Left ventricle myocardium inferior (tissue), 1 donor: ENCODE measurements around the gene ARHGAP26. TPM values are rescaled to one million over a fixed set of nuclear protein-coding genes. Genes with fewer than 3 reads are reported as not detected.

Experiments used
- DNase-seq: peaks from one replicate; pipeline ENCODE4 v3.0.0-alpha.2; 2020
- H3K27ac ChIP-seq: fragments of 200-600 bp; replicated peaks from 2 replicates; pipeline ENCODE4 v1.8.0; 2021
- H3K27me3 ChIP-seq: fragments of 200-600 bp; 2 replicates; pipeline ENCODE4 v1.8.0; 2021; ENCODE audit warnings: low read depth
- H3K36me3 ChIP-seq: fragments of 200-600 bp; 2 replicates; pipeline ENCODE4 v1.8.0; 2021
- H3K4me1 ChIP-seq: fragments of 200-600 bp; 2 replicates; pipeline ENCODE4 v1.8.0; 2021
- H3K4me3 ChIP-seq: fragments of 200-600 bp; 2 replicates; pipeline ENCODE4 v1.8.0; 2021; ENCODE audit warnings: mild to moderate bottlenecking, moderate library complexity
- H3K9me3 ChIP-seq: fragments of 200-600 bp; replicated peaks from 2 replicates; pipeline ENCODE4 v1.8.0; 2021
- intact Hi-C: fragments of 100-400 bp; cut with micrococcal nuclease; formaldehyde crosslinking; loops from one replicate; pipeline ENCODE4 v1.11.0; 2022
- total RNA-seq: library from RNA; stranded (reverse); fragmentation: NEBNext Ultra II Directional; extraction: Animal tissue kit (Norgen Biotek cat#: 25700); gene quantifications from one replicate; pipeline ENCODE4 v1.2.1, GENCODE V29; 2021
- TF ChIP-seq, protein P1 (sequence below): fragments of 200-600 bp; IDR thresholded peaks from 2 replicates; pipeline ENCODE4 v1.8.0; 2021; ENCODE audit warnings: antibody characterized with exemption, mild to moderate bottlenecking, borderline replicate concordance
- donor health status: DM: no; HTN: yes; CAD: no; lungs with severe emphysema.

ARHGAP26 gene
- total RNA-seq, 1 donor from 2014 or later: 35.7 TPM

DNA sequence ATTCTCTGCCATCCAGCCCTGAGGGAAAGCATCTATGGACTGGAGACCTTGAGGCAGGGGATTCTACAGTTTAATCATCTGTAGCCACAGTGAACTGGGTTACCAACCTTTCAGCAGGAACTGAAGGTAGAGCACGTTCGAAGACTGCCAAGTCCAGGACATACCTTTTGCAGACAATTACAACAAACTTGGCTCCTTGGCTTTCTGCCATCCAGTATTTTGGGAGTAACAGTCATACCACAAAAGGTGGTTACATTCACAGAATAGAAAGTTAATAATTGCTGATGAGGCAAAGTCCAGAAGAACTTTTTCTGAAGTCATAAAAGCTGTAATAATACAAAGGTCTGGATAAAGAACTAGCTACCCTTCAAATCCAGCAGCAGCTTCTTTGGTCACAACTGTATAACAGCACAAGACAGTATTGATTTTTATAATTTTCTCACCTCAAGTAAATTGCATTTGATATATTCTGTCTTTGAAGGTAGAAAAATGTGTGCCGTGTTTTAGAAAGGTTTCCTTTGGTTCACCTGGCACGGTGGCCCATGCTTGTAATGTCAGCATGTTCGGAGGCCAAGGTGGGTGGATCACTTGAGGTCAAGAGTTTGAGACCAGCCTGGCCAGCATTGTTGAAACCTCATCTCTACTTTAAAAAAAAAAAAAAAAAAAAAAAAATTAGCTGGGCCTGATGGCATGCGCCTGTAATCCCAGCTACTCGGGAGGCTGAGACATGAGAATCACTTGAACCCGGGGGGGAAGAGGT lies 396.7 kb downstream of the ARHGAP26 start:
- no peaks in the 10 kb centered on the region for H3K9me3 ChIP-seq
- H3K36me3 ChIP-seq: no peaks in the 10 kb centered on the region
- no peaks in the 10 kb centered on the region for H3K27me3 ChIP-seq
- peaks cover 25% of the 10 kb centered on the region for H3K4me1 ChIP-seq
- DNase-seq: no peak
- intact Hi-C loops: no loop called here
- no peak overlapping the region for H3K4me3 ChIP-seq
- no peak overlapping the region for H3K27ac ChIP-seq
- TF ChIP-seq, protein P1, sequence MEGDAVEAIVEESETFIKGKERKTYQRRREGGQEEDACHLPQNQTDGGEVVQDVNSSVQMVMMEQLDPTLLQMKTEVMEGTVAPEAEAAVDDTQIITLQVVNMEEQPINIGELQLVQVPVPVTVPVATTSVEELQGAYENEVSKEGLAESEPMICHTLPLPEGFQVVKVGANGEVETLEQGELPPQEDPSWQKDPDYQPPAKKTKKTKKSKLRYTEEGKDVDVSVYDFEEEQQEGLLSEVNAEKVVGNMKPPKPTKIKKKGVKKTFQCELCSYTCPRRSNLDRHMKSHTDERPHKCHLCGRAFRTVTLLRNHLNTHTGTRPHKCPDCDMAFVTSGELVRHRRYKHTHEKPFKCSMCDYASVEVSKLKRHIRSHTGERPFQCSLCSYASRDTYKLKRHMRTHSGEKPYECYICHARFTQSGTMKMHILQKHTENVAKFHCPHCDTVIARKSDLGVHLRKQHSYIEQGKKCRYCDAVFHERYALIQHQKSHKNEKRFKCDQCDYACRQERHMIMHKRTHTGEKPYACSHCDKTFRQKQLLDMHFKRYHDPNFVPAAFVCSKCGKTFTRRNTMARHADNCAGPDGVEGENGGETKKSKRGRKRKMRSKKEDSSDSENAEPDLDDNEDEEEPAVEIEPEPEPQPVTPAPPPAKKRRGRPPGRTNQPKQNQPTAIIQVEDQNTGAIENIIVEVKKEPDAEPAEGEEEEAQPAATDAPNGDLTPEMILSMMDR: no peak

DNA sequence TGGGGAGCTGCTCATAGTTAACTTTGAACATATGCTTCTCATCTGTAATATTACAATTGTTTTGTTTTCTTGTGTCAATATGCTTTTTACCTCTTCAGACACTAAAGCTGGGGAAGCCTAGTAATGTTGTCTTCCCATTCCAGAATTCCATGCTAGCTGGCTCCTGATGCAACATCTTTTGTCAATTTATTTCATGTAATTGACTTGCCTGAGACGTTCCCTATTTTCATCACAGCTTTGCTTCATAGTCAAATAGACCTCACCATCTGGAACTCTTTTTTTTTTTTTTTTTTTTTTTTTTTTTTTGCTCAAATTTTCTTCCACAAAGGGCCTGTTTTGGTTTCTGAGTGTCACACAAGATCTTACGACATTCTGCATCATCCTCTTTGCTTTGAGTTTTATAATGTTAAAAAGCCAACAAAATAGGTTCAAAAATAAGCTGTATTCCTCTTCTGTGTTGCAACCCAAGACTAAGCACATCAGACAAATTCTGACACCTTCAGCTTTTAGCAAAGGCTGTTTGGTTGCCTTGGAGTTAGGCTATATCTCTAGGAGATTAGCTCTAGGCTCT lies 398.1 kb downstream of the ARHGAP26 start:
- intact Hi-C loops: no loop called here
- Histone ChIP-seq H3K27me3 (no peaks in the 10 kb centered on the region), H3K36me3 (peaks cover 6% of the 10 kb centered on the region), H3K9me3 (no peaks in the 10 kb centered on the region), H3K4me3 (no peak overlapping the region), H3K27ac (no peak overlapping the region), H3K4me1 (peaks cover 31% of the 10 kb centered on the region)
- TF ChIP-seq, protein P1: no peak
- DNase-seq: no peak

DNA sequence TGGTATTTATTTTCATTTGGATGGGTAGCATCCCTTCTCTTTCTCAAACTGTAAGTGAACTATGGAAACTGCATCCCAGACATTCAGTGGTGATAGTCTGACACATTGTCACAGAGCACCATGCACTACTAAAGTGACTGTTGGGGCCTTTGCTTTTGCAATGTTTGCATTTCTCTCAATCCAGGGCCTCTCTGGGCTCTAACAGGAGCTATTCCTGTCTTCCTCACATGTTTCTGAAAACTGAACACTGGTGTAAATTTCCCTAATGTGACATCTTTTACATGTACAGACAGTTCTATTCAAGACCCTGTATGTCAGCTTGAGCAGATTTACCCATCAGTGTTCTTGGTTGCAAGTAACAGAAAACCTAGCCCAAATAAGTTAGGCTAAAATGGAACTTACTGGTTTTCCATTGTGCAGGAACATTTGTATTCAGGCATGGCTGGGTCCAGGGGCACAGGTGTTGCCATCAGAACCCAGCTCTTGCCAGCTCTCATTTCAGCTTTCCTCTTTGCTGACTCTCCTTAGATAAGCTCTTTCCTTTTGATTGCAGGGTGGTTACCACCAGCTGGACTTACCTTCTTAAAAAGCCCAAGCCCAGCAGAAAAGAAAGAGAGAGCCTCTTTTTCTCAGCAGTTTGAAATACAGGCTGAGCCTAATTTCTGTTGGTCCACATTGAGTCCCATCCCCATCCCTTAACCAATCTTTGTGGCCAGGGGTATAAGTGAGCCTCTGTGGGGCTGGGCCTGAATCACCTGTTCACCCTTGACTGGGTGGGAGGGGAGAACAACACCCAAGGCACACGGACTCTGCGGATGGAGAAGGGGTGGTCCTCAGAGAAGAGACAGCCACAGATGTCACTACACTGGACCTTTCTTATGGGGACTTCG lies 399.0 kb downstream of the ARHGAP26 start:
- intact Hi-C loops: no loop called here
- Histone ChIP-seq H3K27me3 (no peaks in the 10 kb centered on the region), H3K27ac (no peak overlapping the region), H3K4me1 (peaks cover 40% of the 10 kb centered on the region), H3K4me3 (no peak overlapping the region), H3K9me3 (no peaks in the 10 kb centered on the region), H3K36me3 (peaks cover 6% of the 10 kb centered on the region)
- TF ChIP-seq, protein P1: no peak
- no peak for DNase-seq

DNA sequence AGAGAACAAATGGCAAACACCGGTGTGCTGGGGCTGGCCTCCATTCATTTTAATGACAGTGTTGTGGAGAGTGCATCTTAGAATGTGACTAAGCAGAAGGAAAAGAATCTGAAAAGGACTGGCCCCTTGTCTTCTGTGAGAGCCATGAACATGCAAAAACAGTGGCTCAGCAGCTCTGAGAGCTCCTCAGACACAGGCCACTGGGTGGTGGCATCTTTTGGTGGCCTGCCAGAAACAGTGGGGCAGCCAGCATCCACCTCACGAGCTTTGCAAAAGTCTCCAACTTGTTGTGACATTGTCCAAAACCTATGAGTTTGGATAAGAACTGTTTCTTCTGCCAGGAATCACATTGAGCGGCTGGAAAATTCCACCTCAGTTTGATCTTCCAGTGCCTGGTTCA lies 399.9 kb downstream of the ARHGAP26 start:
- TF ChIP-seq, protein P1: no peak
- DNase-seq: no peak
- H3K36me3 ChIP-seq: peaks cover 6% of the 10 kb centered on the region

DNA sequence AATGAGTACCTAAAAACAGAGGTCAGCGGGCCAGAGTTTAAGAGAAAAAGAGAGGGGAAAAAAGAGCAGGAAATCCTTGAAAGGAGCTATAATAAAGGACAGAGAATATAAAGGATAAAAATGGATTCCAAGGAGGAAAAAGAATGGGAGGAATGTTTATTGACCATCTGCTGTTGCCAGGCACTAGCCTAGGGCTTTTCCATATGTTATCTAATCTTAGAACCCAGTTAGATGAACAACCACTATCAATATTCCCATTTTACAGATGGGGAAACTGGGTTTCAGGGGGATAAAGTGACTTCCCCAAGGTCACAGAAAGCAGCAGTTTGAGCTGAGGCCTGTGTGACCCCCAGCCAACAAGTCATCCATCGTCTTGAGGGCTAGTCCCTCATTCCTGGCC lies 400.8 kb downstream of the ARHGAP26 start:
- no peak for DNase-seq
- Histone ChIP-seq H3K36me3 (peaks cover 6% of the 10 kb centered on the region), H3K4me3 (no peak overlapping the region), H3K4me1 (peaks cover 54% of the 10 kb centered on the region), H3K27ac (no peak overlapping the region), H3K9me3 (no peaks in the 10 kb centered on the region), H3K27me3 (no peaks in the 10 kb centered on the region)
- TF ChIP-seq, protein P1: no peak
- intact Hi-C loops: no loop called here

More for the DNA sequence above, 399.9 kb downstream of the ARHGAP26 start:
- Histone ChIP-seq H3K4me3 (no peak overlapping the region), H3K27ac (no peak overlapping the region), H3K4me1 (peaks cover 50% of the 10 kb centered on the region), H3K9me3 (no peaks in the 10 kb centered on the region), H3K27me3 (no peaks in the 10 kb centered on the region)
- intact Hi-C loops: no loop called here
